Activated CD8-positive, alpha-beta T cell treated with anti-CD3 and anti-CD28 coated beads for 36 hours (primary cell): ENCODE results near the gene HIF1A. TPM values are rescaled to one million over a fixed set of nuclear protein-coding genes. Genes with fewer than 3 reads are reported as not detected.
"Not testable (repeated sequence)": the region's sequence is repeated elsewhere in the genome, so short reads cannot be mapped to it uniquely, and the experiment has no call there.

Experiments
- ATAC-seq: fragments of 200-7000 bp; cut with Tn5 transposase; one replicate; pipeline ENCODE4 v1.10.0; 2021; ENCODE audit warnings: mild to moderate bottlenecking, moderate library complexity
- CTCF ChIA-PET: fragments of 350-600 bp; sonication (Branson Sonifier 250); formaldehyde crosslinking; loops from one replicate; lab custom pipeline; 2021; ENCODE audit warnings: antibody characterized with exemption; lab: Charles Lee
- POLR2A ChIA-PET: fragments of 350-600 bp; sonication (Branson Sonifier 250); formaldehyde crosslinking; loops from one replicate; lab custom pipeline; 2021; ENCODE audit warnings: antibody characterized with exemption; lab: Charles Lee
- DNase-seq: peaks from one replicate; pipeline ENCODE4 v3.0.0-alpha.2; 2020
- H3K27ac Mint-ChIP-seq: one replicate; pipeline ENCODE4 v1.8.0; 2021; ENCODE audit warnings: mild to moderate bottlenecking, mixed read lengths
- H3K27me3 Mint-ChIP-seq: one replicate; pipeline ENCODE4 v1.8.0; 2021; ENCODE audit warnings: mixed read lengths
- H3K36me3 Mint-ChIP-seq: one replicate; pipeline ENCODE4 v1.8.0; 2021; ENCODE audit warnings: low read depth, mixed read lengths
- H3K4me1 Mint-ChIP-seq: one replicate; pipeline ENCODE4 v1.8.0; 2021; ENCODE audit warnings: low read depth, mixed read lengths
- H3K4me3 Mint-ChIP-seq: one replicate; pipeline ENCODE4 v1.8.0; 2021; ENCODE audit warnings: mild to moderate bottlenecking, moderate library complexity, mixed read lengths
- H3K9me3 Mint-ChIP-seq: one replicate; pipeline ENCODE4 v1.8.0; 2021; ENCODE audit warnings: mixed read lengths
- CTCF ChIP-seq: fragments of 200-600 bp; IDR thresholded peaks from one replicate; pipeline ENCODE4 v1.8.0; 2022; ENCODE audit warnings: antibody characterized with exemption, mild to moderate bottlenecking
- intact Hi-C: fragments of 100-400 bp; cut with micrococcal nuclease; formaldehyde crosslinking; loops from one replicate; pipeline ENCODE4 v1.10.0; 2022
- total RNA-seq, 2 experiments: library from RNA; stranded (reverse); gene quantifications; one replicate each; pipeline ENCODE4 v1.2.3, GENCODE V29; 2021

Gene HIF1A
- total RNA-seq, 2 experiments from 2014 or later, result 133 to 140 TPM

GRCh38 chr14:61655777-61656176 lies 39.5 kb upstream of the HIF1A start:
- DNase-seq (no peak), ATAC-seq (no peak)
- H3K27ac Mint-ChIP-seq, result peak overlapping the region; percentile 22
- H3K9me3 Mint-ChIP-seq, result peaks cover 4% of the 10 kb centered on the region
- peaks cover 37% of the 10 kb centered on the region for H3K4me1 Mint-ChIP-seq
- ChIA-PET CTCF (interaction anchor here (1.9 kb wide), 1 partner anchor 16 kb away, joined by 5 read pairs; no protein-coding TSS in a partner anchor), POLR2A (interaction anchor here (0.8 to 1.1 kb wide), 2 partner anchors 58 to 178 kb away, joined by 3 read pairs; no protein-coding TSS in a partner anchor)
- H3K4me3 Mint-ChIP-seq, result no peak overlapping the region
- no peak for TF ChIP-seq CTCF
- no peaks in the 10 kb centered on the region for H3K27me3 Mint-ChIP-seq
- intact Hi-C loops, result no loop called here
- peaks cover 8% of the 10 kb centered on the region for H3K36me3 Mint-ChIP-seq

- peaks cover 4% of the 10 kb centered on the region for H3K9me3 Mint-ChIP-seq
- no peak for TF ChIP-seq CTCF
- no peak overlapping the region for H3K4me3 Mint-ChIP-seq
- peaks cover 8% of the 10 kb centered on the region for H3K36me3 Mint-ChIP-seq
- no peaks in the 10 kb centered on the region for H3K27me3 Mint-ChIP-seq
- DNase-seq (no peak), ATAC-seq (no peak)
- H3K27ac Mint-ChIP-seq, result no peak overlapping the region
- H3K4me1 Mint-ChIP-seq, result peaks cover 42% of the 10 kb centered on the region
- ChIA-PET CTCF (interaction anchor here (1.9 kb wide), 1 partner anchor 16 kb away, joined by 5 read pairs; no protein-coding TSS in a partner anchor), POLR2A (interaction anchor here (0.8 kb wide), 1 partner anchor 58 kb away, joined by 3 read pairs; no protein-coding TSS in a partner anchor)
- intact Hi-C loops, result no loop called here
These were observed 39.0 kb upstream of the HIF1A start for GRCh38 chr14:61656341-61656740.

GRCh38 chr14:61658111-61658510 lies 37.2 kb upstream of the HIF1A start:
- POLR2A ChIA-PET, H3K27me3 Mint-ChIP-seq, ATAC-seq, CTCF ChIA-PET, intact Hi-C loops, H3K36me3 Mint-ChIP-seq, H3K27ac Mint-ChIP-seq, DNase-seq, H3K4me3 Mint-ChIP-seq, H3K9me3 Mint-ChIP-seq: not testable (repeated sequence)
- H3K4me1 Mint-ChIP-seq, result peaks cover 60% of the 10 kb centered on the region

GRCh38 chr14:61659582-61659981 lies 35.7 kb upstream of the HIF1A start:
- Mint-ChIP-seq H3K4me1 (peaks cover 71% of the 10 kb centered on the region), H3K36me3 (peaks cover 9% of the 10 kb centered on the region), H3K4me3 (no peak overlapping the region), H3K27me3 (no peaks in the 10 kb centered on the region), H3K9me3 (peaks cover 7% of the 10 kb centered on the region), H3K27ac (peak overlapping the region; percentile 97)
- ChIA-PET CTCF (no interaction called here), POLR2A (interaction anchor here (1.2 kb wide), 1 partner anchor 19 kb away, joined by 3 read pairs; no protein-coding TSS in a partner anchor)
- DNase-seq, result no peak
- intact Hi-C loops, result no loop called here
- ATAC-seq, result no peak
- no peak for TF ChIP-seq CTCF

GRCh38 chr14:61661471-61662400 lies 33.6 kb upstream of the HIF1A start:
- POLR2A ChIA-PET, result interaction anchor here (0.6 to 3.6 kb wide), 11 partner anchors 16 to 279 kb away, joined by 3 to 16 read pairs (median 3); partner anchors contain the start of gene HIF1A
- ATAC-seq, result peak; percentile 20

More at GRCh38 chr14:61661471-61662400, 33.6 kb upstream of the HIF1A start:
- Mint-ChIP-seq H3K36me3 (peaks cover 9% of the 10 kb centered on the region), H3K9me3 (peaks cover 7% of the 10 kb centered on the region), H3K4me1 (peaks cover 64% of the 10 kb centered on the region), H3K27me3 (no peaks in the 10 kb centered on the region), H3K4me3 (peak overlapping the region; percentile 51), H3K27ac (peak overlapping the region; percentile 97)
- intact Hi-C loops, result loop anchor here (1.0 to 10.0 kb wide), 6 partner anchors 35 to 317 kb away; no protein-coding TSS in a partner anchor
- CTCF ChIA-PET, result interaction anchor here (0.7 to 1.3 kb wide), 6 partner anchors 8 to 191 kb away, joined by 3 to 7 read pairs (median 4); no protein-coding TSS in a partner anchor
- no peak for DNase-seq
- no peak for TF ChIP-seq CTCF
